IMR-90 (cell line): ENCODE measurements around the gene GPR89B.

Experiments
- CEBPB ChIP-seq: IDR thresholded peaks from 2 replicates; pipeline ENCODE4 v1.6.1; 2012; ENCODE audit warnings: low read depth, low read length, improper control_type of control experiment
- FOS ChIP-seq: fragments of 150-350 bp; IDR thresholded peaks from 2 replicates; pipeline ENCODE4 v1.6.1; 2016; ENCODE audit warnings: low read depth, low read length
- NFE2L2 ChIP-seq: fragments of 150-350 bp; IDR thresholded peaks from 2 replicates; pipeline ENCODE4 v1.6.1; 2016; ENCODE audit warnings: low read depth, mild to moderate bottlenecking, low read length
- POLR2A ChIP-seq: IDR thresholded peaks from 2 replicates; pipeline ENCODE4 v1.6.1; 2012; ENCODE audit warnings: mild to moderate bottlenecking, low read depth, low read length
- RCOR1 ChIP-seq: IDR thresholded peaks from 2 replicates; pipeline ENCODE4 v1.6.1; 2012; ENCODE audit warnings: mild to moderate bottlenecking, low read length, improper control_type of control experiment; ENCODE audit not compliant: insufficient replicate concordance
- RFX5 ChIP-seq: IDR thresholded peaks from 2 replicates; pipeline ENCODE4 v1.8.0; 2012; ENCODE audit warnings: low read depth, mild to moderate bottlenecking, low read length, moderate library complexity
- USF2 ChIP-seq: fragments of 150-350 bp; IDR thresholded peaks from 2 replicates; pipeline ENCODE4 v1.6.1; 2017; ENCODE audit warnings: mild to moderate bottlenecking, antibody characterized with exemption, low read length, low read depth
- TF ChIP-seq, protein P1 (sequence below): conservative IDR thresholded peaks from 2 replicates; pipeline ENCODE4 v1.5.1; 2012; ENCODE audit warnings: mild to moderate bottlenecking, low read depth, low read length, improper control_type of control experiment

DNA sequence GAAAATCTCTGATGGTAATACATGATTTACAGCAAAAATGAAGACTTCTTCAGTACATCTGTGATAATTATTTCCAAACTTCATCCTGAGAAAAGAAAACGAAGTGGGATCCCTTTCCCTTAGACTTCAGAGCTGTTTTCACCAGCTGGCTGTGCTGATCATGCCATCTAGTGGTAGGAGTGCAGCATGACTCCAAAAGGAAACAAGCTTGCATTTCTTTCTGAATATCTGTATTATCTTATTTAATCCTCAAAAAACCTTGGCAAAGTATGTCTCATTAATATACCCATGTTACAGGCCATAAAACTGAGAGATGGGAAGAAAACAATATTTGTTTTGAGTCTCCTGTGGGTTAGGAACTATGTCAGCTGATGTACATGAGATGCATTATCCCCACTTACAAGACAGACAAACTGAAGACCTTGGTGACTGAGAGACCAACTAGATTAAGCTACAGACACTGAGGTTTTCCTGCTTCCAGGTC is 35.4 kb upstream of the GPR89B start:
- no peak for TF ChIP-seq POLR2A
- TF ChIP-seq, protein P1, sequence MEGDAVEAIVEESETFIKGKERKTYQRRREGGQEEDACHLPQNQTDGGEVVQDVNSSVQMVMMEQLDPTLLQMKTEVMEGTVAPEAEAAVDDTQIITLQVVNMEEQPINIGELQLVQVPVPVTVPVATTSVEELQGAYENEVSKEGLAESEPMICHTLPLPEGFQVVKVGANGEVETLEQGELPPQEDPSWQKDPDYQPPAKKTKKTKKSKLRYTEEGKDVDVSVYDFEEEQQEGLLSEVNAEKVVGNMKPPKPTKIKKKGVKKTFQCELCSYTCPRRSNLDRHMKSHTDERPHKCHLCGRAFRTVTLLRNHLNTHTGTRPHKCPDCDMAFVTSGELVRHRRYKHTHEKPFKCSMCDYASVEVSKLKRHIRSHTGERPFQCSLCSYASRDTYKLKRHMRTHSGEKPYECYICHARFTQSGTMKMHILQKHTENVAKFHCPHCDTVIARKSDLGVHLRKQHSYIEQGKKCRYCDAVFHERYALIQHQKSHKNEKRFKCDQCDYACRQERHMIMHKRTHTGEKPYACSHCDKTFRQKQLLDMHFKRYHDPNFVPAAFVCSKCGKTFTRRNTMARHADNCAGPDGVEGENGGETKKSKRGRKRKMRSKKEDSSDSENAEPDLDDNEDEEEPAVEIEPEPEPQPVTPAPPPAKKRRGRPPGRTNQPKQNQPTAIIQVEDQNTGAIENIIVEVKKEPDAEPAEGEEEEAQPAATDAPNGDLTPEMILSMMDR, result peak; percentile 95
- TF ChIP-seq CEBPB, result no peak
- TF ChIP-seq USF2, result no peak
- TF ChIP-seq RCOR1, result no peak
- no peak for TF ChIP-seq FOS
- no peak for TF ChIP-seq NFE2L2
- TF ChIP-seq RFX5, result no peak
